ENCODE results near the gene CDHR1. TPM values are rescaled to one million over a fixed set of nuclear protein-coding genes. Genes with fewer than 3 reads are reported as not detected.
"Not testable (repeated sequence)": the region's sequence is repeated elsewhere in the genome, so short reads cannot be mapped to it uniquely, and the experiment has no call there.

The CDHR1 gene
- total RNA-seq, 4 donors from 2014 or later, result 0.10 to 0.67 TPM; not detected in 2

DNA sequence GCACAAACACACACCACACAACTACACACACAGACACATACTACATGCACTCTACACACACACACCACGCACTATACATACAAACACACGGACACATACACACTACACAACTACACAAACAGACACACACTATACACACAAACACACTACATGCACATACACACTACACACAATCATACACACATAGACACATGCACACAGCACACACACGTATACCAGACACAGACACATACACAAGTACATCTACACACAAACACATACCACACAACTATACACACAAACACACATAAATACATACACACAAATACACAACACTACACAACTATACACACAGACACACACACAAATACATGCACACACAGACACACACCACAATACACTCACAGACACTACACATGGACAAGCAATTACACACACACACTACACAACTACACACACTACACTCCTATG lies 16.2 kb upstream of the CDHR1 start:
- no peak overlapping the region for H3K27ac ChIP-seq
- TF ChIP-seq POLR2AphosphoS5 (IDR thresholded peaks at IDR 0.05) (no peak), POLR2A (IDR thresholded peaks at IDR 0.05) (no peak), EP300 (IDR thresholded peaks at IDR 0.05) (no peak)
- TF ChIP-seq, protein P1, sequence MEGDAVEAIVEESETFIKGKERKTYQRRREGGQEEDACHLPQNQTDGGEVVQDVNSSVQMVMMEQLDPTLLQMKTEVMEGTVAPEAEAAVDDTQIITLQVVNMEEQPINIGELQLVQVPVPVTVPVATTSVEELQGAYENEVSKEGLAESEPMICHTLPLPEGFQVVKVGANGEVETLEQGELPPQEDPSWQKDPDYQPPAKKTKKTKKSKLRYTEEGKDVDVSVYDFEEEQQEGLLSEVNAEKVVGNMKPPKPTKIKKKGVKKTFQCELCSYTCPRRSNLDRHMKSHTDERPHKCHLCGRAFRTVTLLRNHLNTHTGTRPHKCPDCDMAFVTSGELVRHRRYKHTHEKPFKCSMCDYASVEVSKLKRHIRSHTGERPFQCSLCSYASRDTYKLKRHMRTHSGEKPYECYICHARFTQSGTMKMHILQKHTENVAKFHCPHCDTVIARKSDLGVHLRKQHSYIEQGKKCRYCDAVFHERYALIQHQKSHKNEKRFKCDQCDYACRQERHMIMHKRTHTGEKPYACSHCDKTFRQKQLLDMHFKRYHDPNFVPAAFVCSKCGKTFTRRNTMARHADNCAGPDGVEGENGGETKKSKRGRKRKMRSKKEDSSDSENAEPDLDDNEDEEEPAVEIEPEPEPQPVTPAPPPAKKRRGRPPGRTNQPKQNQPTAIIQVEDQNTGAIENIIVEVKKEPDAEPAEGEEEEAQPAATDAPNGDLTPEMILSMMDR (IDR thresholded peaks at IDR 0.05), result no peak
- no peaks in the 10 kb centered on the region for H3K27me3 ChIP-seq
- no peak overlapping the region for H3K4me3 ChIP-seq
- H3K4me1 ChIP-seq, result no peaks in the 10 kb centered on the region
- 91 to 100% methylated on average over 3 of the region's 3 CpGs for WGBS, 2 donors (ENCODE audit: low coverage in 1 of 2)
- no peaks in the 10 kb centered on the region for H3K36me3 ChIP-seq
- H3K9me3 ChIP-seq, result no peaks in the 10 kb centered on the region
- no peak for ATAC-seq

DNA sequence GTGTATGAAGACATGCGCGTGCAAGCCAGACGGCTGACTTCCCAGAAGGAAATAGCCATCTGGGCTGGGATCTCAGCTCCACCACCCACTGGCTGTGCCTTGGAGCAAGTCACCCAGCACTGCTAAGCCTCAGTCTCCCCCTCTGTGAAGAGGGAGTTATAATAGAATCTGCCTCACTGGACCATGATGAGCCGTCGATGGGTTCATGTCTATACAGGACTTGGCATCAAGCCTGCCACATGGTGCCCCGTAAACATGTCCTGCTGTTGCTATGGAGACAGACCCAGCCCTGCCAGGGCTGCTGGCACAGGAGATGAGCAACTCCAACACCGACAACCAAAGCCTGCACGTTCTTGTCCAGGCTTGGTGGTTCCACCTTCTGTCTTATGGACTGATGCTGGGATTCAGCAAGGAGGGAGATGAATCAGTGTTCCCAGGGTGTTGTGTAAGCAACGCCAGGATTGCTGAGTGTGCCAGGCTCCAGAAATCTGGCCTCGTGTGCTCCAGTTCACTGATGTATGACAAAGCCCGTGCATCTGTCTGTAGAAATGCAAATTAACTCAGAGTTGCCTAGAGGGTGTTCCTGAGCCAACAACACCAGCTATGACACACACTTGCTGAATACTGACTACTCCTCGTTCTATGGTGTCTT lies 15.2 kb upstream of the CDHR1 start:
- ATAC-seq, result no peak

DNA sequence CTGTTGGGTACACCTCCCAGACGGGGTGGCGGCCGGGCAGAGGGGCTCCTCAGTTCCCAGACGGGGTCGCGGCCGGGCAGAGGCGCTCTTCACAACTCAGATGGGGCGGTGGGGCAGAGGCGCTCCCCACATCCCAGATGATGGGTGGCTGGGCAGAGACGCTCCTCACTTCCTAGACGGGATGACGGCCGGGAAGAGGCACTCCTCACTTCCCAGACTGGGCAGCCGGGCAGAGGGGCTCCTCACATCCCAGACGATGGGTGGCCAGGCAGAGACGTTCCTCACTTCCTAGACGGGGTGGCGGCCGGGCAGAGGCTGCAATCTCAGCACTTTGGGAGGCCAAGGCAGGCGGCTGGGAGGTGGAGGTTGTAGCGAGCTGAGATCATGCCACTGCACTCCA lies 14.0 kb upstream of the CDHR1 start:
- not testable (repeated sequence) for H3K36me3 ChIP-seq, H3K4me3 ChIP-seq, ATAC-seq, H3K9me3 ChIP-seq, H3K4me1 ChIP-seq, H3K27ac ChIP-seq
- no CpG with 5 or more reads among the region's 22 CpGs for WGBS, 2 donors (ENCODE audit: low coverage in 1 of 2)
- peaks cover 13% of the 10 kb centered on the region for H3K27me3 ChIP-seq

More for the DNA sequence above, 15.2 kb upstream of the CDHR1 start:
- H3K4me3 ChIP-seq, result no peak overlapping the region
- H3K27ac ChIP-seq, result no peak overlapping the region
- no peaks in the 10 kb centered on the region for H3K36me3 ChIP-seq
- no peaks in the 10 kb centered on the region for H3K4me1 ChIP-seq
- peaks cover under 1% of the 10 kb centered on the region for H3K27me3 ChIP-seq
- 60 to 63% methylated on average over 3 to 4 of the region's 12 CpGs for WGBS, 2 donors (ENCODE audit: low coverage in 1 of 2)
- no peak for TF ChIP-seq EP300 (IDR thresholded peaks at IDR 0.05)
- no peaks in the 10 kb centered on the region for H3K9me3 ChIP-seq

DNA sequence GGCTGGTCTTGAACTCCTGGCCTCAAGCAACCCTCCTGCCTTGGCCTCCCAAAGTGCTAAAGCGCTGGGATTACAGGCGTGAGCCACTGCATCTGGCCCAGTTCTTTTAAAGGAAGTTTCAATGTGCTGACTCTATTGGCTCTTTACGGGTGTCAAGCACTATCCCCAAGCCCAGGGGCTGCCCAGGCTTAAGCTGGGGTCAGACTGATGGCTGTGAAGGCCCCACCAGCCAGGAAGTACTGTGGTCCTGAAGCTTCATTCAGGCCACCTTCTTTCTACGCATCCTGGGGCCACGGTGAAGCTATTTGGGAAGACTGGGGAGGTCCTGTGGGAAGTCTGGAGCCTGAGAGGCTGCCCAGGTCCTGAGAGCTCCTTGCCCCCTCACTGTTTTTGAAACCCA lies 12.7 kb upstream of the CDHR1 start:
- no peaks in the 10 kb centered on the region for H3K9me3 ChIP-seq
- H3K27me3 ChIP-seq, result peaks cover 22% of the 10 kb centered on the region
- H3K36me3 ChIP-seq, result no peaks in the 10 kb centered on the region
- no peak for ATAC-seq
- 69% methylated on average over 2 of the region's 5 CpGs; no CpG with 5 or more reads in 1 of the 2 donors for WGBS, 2 donors (ENCODE audit: low coverage in 1 of 2)
- TF ChIP-seq EP300 (IDR thresholded peaks at IDR 0.05), result no peak
- no peak for TF ChIP-seq POLR2AphosphoS5 (IDR thresholded peaks at IDR 0.05)
- TF ChIP-seq, protein P1 (IDR thresholded peaks at IDR 0.05), result no peak
- no peak for TF ChIP-seq POLR2A (IDR thresholded peaks at IDR 0.05)
- no peak overlapping the region for H3K4me3 ChIP-seq
- H3K27ac ChIP-seq, result no peak overlapping the region
- no peaks in the 10 kb centered on the region for H3K4me1 ChIP-seq

DNA sequence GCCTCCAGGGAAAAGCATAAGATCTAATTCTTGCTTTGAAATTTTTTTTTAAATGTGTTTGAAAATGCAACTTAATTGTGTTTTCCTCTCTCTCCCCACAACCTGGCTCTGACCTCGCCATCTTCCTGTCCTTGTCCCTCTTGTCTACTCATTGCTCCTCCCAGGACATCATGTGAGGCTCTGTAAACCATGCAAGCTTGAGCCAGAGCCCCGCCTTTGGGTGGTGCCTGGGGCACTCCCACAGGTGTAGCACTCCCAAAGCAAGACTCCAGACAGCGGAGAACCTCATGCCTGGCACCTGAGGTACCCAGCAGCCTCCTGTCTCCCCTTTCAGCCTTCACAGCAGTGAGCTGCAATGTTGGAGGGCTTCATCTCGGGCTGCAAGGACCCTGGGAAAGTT lies 9.8 kb upstream of the CDHR1 start:
- Histone ChIP-seq H3K27me3 (peaks cover 45% of the 10 kb centered on the region), H3K27ac (no peak overlapping the region), H3K4me1 (no peaks in the 10 kb centered on the region), H3K36me3 (no peaks in the 10 kb centered on the region), H3K4me3 (no peak overlapping the region), H3K9me3 (no peaks in the 10 kb centered on the region)
- ATAC-seq, result no peak
- no peak for TF ChIP-seq POLR2AphosphoS5 (IDR thresholded peaks at IDR 0.05)
- no peak for TF ChIP-seq POLR2A (IDR thresholded peaks at IDR 0.05)
- TF ChIP-seq, protein P1 (IDR thresholded peaks at IDR 0.05), result no peak
- TF ChIP-seq EP300 (IDR thresholded peaks at IDR 0.05), result no peak
- 50 to 58% methylated on average over 2 to 3 of the region's 4 CpGs for WGBS, 2 donors (ENCODE audit: low coverage in 1 of 2)

DNA sequence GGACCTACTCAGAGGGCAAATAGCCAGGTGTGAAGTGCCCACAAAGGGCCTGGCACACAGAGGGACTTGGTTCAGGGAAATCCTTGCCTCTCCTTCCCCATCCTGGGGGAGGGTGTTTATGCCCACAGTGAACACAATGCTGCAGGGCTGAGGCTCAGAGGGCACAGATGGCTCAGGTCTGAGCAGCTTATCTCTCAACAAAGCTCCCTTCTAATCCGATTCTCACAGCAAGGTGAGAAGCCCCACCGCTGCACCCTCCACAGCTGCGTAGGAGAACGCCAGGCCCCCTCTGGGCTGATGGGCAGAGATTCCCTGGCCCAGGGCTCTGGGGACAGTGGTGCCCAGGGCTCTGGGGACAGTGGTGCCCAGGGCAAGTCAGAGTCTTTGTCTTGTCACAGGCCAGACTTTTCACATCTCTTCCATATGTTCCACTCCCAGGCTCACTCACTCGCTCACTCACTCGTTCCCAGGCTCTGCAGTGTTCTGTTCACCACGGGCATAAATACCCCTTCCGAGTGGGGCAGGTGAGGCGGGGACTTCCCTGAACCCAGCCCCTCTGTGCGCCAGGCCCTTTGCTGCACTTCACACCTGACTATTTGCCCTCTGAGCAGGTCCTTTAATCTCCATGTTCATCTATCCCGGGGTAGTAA lies 8.7 kb upstream of the CDHR1 start:
- no peak for ATAC-seq
- TF ChIP-seq POLR2A (IDR thresholded peaks at IDR 0.05) (no peak), POLR2AphosphoS5 (IDR thresholded peaks at IDR 0.05) (no peak)
- 90% methylated on average over 6 of the region's 11 CpGs; no CpG with 5 or more reads in 1 of the 2 donors for WGBS, 2 donors (ENCODE audit: low coverage in 1 of 2)

More for the DNA sequence above, 8.7 kb upstream of the CDHR1 start:
- Histone ChIP-seq H3K9me3 (no peaks in the 10 kb centered on the region), H3K4me1 (no peaks in the 10 kb centered on the region), H3K27ac (no peak overlapping the region), H3K36me3 (no peaks in the 10 kb centered on the region), H3K27me3 (peaks cover 54% of the 10 kb centered on the region), H3K4me3 (no peak overlapping the region)
